ENCODE results near the gene LGALS14.

The LGALS14 gene

GRCh38 chr19:39746836-39747529, 42.7 kb downstream of the LGALS14 start:
- TF ChIP-seq ZNF274 (IDR thresholded peaks at IDR 0.05; ENCODE audit: low read length) (no peak), ZNF274 (tag by site-specific recombination; IDR thresholded peaks at IDR 0.05; ENCODE audit: borderline replicate concordance) (no peak), ZBTB49 (tag by site-specific recombination; IDR thresholded peaks at IDR 0.05; ENCODE audit: low read depth) (no peak), ZFP69B (tag by site-specific recombination; IDR thresholded peaks at IDR 0.05) (no peak), ZNF18 (tag by site-specific recombination; IDR thresholded peaks at IDR 0.05) (no peak), ZNF132 (tag by site-specific recombination; IDR thresholded peaks at IDR 0.05; ENCODE audit: borderline replicate concordance) (no peak), MEIS1 (CRISPR knock-in tag; IDR thresholded peaks at IDR 0.05; ENCODE audit: borderline replicate concordance) (no peak)
- no peak overlapping the region for H3K4me3 ChIP-seq (ENCODE audit: low read depth, low read length)
- no peak overlapping the region for H3K27ac ChIP-seq (ENCODE audit: extremely low read depth, low read depth, low read length)
- POLR2A ChIA-PET = interaction anchor here (0.6 kb wide), 1 partner anchor 350 kb away, joined by 3 read pairs; no protein-coding TSS in a partner anchor
- no peaks in the 10 kb centered on the region; a peak in 1 of 3 replicates for H3K36me3 ChIP-seq (ENCODE audit: control insufficient read depth in 2 of 2, insufficient read depth in 1 of 2, low read length in 2 of 2)
- no peaks in the 10 kb centered on the region for H3K9me3 ChIP-seq (ENCODE audit: control insufficient read depth, insufficient read depth, low read depth, low read length)
- CTCF ChIA-PET = interaction anchor here (0.7 kb wide), 1 partner anchor 44 kb away, joined by 3 read pairs; no protein-coding TSS in a partner anchor
- H3K4me1 ChIP-seq (ENCODE audit: control insufficient read depth, insufficient read depth, low read length) = no peaks in the 10 kb centered on the region

GRCh38 chr19:39749981-39750380, 45.7 kb downstream of the LGALS14 start:
- H3K4me3 ChIP-seq (ENCODE audit: low read depth, low read length) = no peak overlapping the region
- H3K36me3 ChIP-seq (ENCODE audit: control insufficient read depth in 2 of 2, insufficient read depth in 1 of 2, low read length in 2 of 2) = no peaks in the 10 kb centered on the region; a peak in 1 of 3 replicates
- TF ChIP-seq ZNF223 (tag by site-specific recombination; IDR thresholded peaks at IDR 0.05) (no peak), ZBTB49 (tag by site-specific recombination; IDR thresholded peaks at IDR 0.05; ENCODE audit: low read depth) (no peak), YY1 (tag by site-specific recombination; IDR thresholded peaks at IDR 0.05) (no peak), ZNF610 (tag by site-specific recombination; IDR thresholded peaks at IDR 0.05; ENCODE audit: borderline replicate concordance) (no peak), ZNF747 (tag by site-specific recombination; IDR thresholded peaks at IDR 0.05) (no peak), IKZF3 (tag by site-specific recombination; IDR thresholded peaks at IDR 0.05) (no peak), ZNF16 (tag by site-specific recombination; IDR thresholded peaks at IDR 0.05; ENCODE audit: low read depth) (no peak), PATZ1 (tag by site-specific recombination; IDR thresholded peaks at IDR 0.05) (no peak), ZNF354C (tag by site-specific recombination; IDR thresholded peaks at IDR 0.05; ENCODE audit: borderline replicate concordance, low read depth) (no peak), ZSCAN5A (tag by site-specific recombination; IDR thresholded peaks at IDR 0.05) (no peak), ZNF544 (tag by site-specific recombination; IDR thresholded peaks at IDR 0.05) (no peak), ZNF266 (tag by site-specific recombination; IDR thresholded peaks at IDR 0.05; ENCODE audit: low read depth) (no peak), BCL11A (tag by site-specific recombination; IDR thresholded peaks at IDR 0.05; ENCODE audit: low read depth) (no peak)
- CTCF ChIA-PET = interaction anchor here (1.2 kb wide), 1 partner anchor 94 kb away, joined by 5 read pairs; no protein-coding TSS in a partner anchor
- POLR2A ChIA-PET = interaction anchor here (0.6 kb wide), 1 partner anchor 20 kb away, joined by 3 read pairs; no protein-coding TSS in a partner anchor
- H3K4me1 ChIP-seq (ENCODE audit: control insufficient read depth, insufficient read depth, low read length) = peaks cover 8% of the 10 kb centered on the region
- H3K27ac ChIP-seq (ENCODE audit: extremely low read depth, low read depth, low read length) = no peak overlapping the region
- H3K9me3 ChIP-seq (ENCODE audit: control insufficient read depth, insufficient read depth, low read depth, low read length) = peaks cover 2% of the 10 kb centered on the region

Data from HEK293 (cell line).